HEK293 (cell line): ENCODE data around the gene PRKAG3.

Source experiments
- CTCF ChIA-PET: fragments of 350-600 bp; formaldehyde crosslinking; extraction: SDS; loops from one replicate; lab custom pipeline; 2021; ENCODE audit warnings: antibody characterized with exemption; lab: Yijun Ruan, JAX
- POLR2A ChIA-PET: fragments of 300-600 bp; formaldehyde crosslinking; extraction: SDS; loops from one replicate; lab custom pipeline; 2020; ENCODE audit warnings: antibody characterized with exemption, inconsistent platforms; lab: Yijun Ruan, JAX
- H3K27ac ChIP-seq: fragments of 200-500 bp; sonication (Bioruptor generic); 2 replicates; pipeline ENCODE4 v1.5.1; 2014; ENCODE audit warnings: low read depth, low read length, control low read depth, inconsistent platforms; ENCODE audit errors: extremely low read depth
- H3K36me3 ChIP-seq, 2 experiments: fragments of 200-500 bp in 1 of 2; sonication (Bioruptor generic) in 1 of 2; 1 replicate in 1 of 2; 2 replicates in 1 of 2; pipeline ENCODE4 v1.5.1; 2014 to 2017; ENCODE audit warnings: inconsistent platforms in 2 of 2, low read length in 2 of 2; ENCODE audit not compliant: control insufficient read depth in 2 of 2, insufficient read depth in 1 of 2
- H3K4me1 ChIP-seq: fragments of 200-500 bp; sonication (Bioruptor generic); 2 replicates; pipeline ENCODE4 v1.5.1; 2014; ENCODE audit warnings: mild to moderate bottlenecking, low read length, inconsistent platforms; ENCODE audit not compliant: control insufficient read depth, insufficient read depth
- H3K4me3 ChIP-seq: 2 replicates; pipeline ENCODE4 v1.5.1; 2011; ENCODE audit warnings: low read depth, mild to moderate bottlenecking, control low read depth, low read length, moderate library complexity
- H3K9me3 ChIP-seq: fragments of 200-500 bp; sonication (Bioruptor generic); 2 replicates; pipeline ENCODE4 v1.5.1; 2014; ENCODE audit warnings: low read depth, low read length, inconsistent platforms; ENCODE audit not compliant: control insufficient read depth, insufficient read depth
- PRDM1 ChIP-seq: fragments of 450-650 bp; formaldehyde crosslinking; IDR thresholded peaks from 2 replicates; pipeline ENCODE4; 2016; ENCODE audit warnings: missing biosample characterization, missing genetic modification characterization
- RBAK ChIP-seq: fragments of 450-650 bp; formaldehyde crosslinking; IDR thresholded peaks from 2 replicates; pipeline ENCODE4 v1.5.1; 2016; ENCODE audit warnings: missing biosample characterization, missing genetic modification characterization
- REPIN1 ChIP-seq: fragments of 450-650 bp; formaldehyde crosslinking; IDR thresholded peaks from 2 replicates; pipeline ENCODE4 v1.5.1; 2017; ENCODE audit warnings: missing biosample characterization, missing genetic modification characterization, low read depth
- SALL2 ChIP-seq: fragments of 450-650 bp; formaldehyde crosslinking; IDR thresholded peaks from 2 replicates; pipeline ENCODE4 v1.5.0; 2017; ENCODE audit warnings: missing biosample characterization, mild to moderate bottlenecking, missing genetic modification characterization, borderline replicate concordance
- SP7 ChIP-seq: fragments of 450-650 bp; formaldehyde crosslinking; IDR thresholded peaks from 2 replicates; pipeline ENCODE4 v1.5.1; 2016; ENCODE audit warnings: missing biosample characterization, missing genetic modification characterization
- ZBTB7A ChIP-seq: fragments of 450-650 bp; formaldehyde crosslinking; IDR thresholded peaks from 2 replicates; pipeline ENCODE4 v1.5.1; 2016; ENCODE audit warnings: low read depth, missing biosample characterization, missing genetic modification characterization
- ZBTB8A ChIP-seq: fragments of 450-650 bp; formaldehyde crosslinking; IDR thresholded peaks from 2 replicates; pipeline ENCODE4 v1.5.1; 2016; ENCODE audit warnings: missing biosample characterization, missing genetic modification characterization
- ZEB2 ChIP-seq: fragments of 450-650 bp; formaldehyde crosslinking; IDR thresholded peaks from 2 replicates; pipeline ENCODE4 v1.5.1; 2016; ENCODE audit warnings: missing biosample characterization, missing genetic modification characterization
- ZNF10 ChIP-seq: fragments of 450-650 bp; formaldehyde crosslinking; IDR thresholded peaks from 2 replicates; pipeline ENCODE4 v1.5.1; 2017; ENCODE audit warnings: missing biosample characterization, missing genetic modification characterization
- ZNF19 ChIP-seq: fragments of 450-650 bp; formaldehyde crosslinking; IDR thresholded peaks from 2 replicates; pipeline ENCODE4; 2016; ENCODE audit warnings: missing biosample characterization, missing genetic modification characterization, low read depth
- ZNF214 ChIP-seq: fragments of 450-650 bp; formaldehyde crosslinking; IDR thresholded peaks from 2 replicates; pipeline ENCODE4 v1.5.1; 2017; ENCODE audit warnings: missing biosample characterization, mild to moderate bottlenecking, missing genetic modification characterization, borderline replicate concordance
- ZNF416 ChIP-seq: fragments of 450-650 bp; formaldehyde crosslinking; IDR thresholded peaks from 2 replicates; pipeline ENCODE4 v1.5.1; 2016; ENCODE audit warnings: missing biosample characterization, missing genetic modification characterization
- ZNF48 ChIP-seq: fragments of 450-650 bp; formaldehyde crosslinking; IDR thresholded peaks from 2 replicates; pipeline ENCODE4 v1.5.1; 2016; ENCODE audit warnings: missing biosample characterization, missing genetic modification characterization
- ZNF654 ChIP-seq: fragments of 450-650 bp; formaldehyde crosslinking; IDR thresholded peaks from 2 replicates; pipeline ENCODE4 v1.5.1; 2016; ENCODE audit warnings: low read depth, missing biosample characterization, missing genetic modification characterization
- ZNF660 ChIP-seq: fragments of 450-650 bp; IDR thresholded peaks from 2 replicates; pipeline ENCODE4 v1.5.1; 2018; ENCODE audit warnings: missing biosample characterization, mild to moderate bottlenecking, missing genetic modification characterization
- ZNF707 ChIP-seq: fragments of 450-650 bp; formaldehyde crosslinking; IDR thresholded peaks from 2 replicates; pipeline ENCODE4 v1.5.1; 2016; ENCODE audit warnings: missing biosample characterization, missing genetic modification characterization
- TF ChIP-seq, protein P1 (sequence below): fragments of 450-650 bp; formaldehyde crosslinking; IDR thresholded peaks from 2 replicates; pipeline ENCODE4 v1.5.0; 2017; ENCODE audit warnings: missing biosample characterization, missing genetic modification characterization, borderline replicate concordance
- TF ChIP-seq, protein P2 (sequence below): fragments of 450-650 bp; formaldehyde crosslinking; IDR thresholded peaks from 2 replicates; pipeline ENCODE4 v1.5.1; 2016; ENCODE audit warnings: missing biosample characterization, missing genetic modification characterization
- TF ChIP-seq, protein P3 (sequence below): fragments of 450-650 bp; formaldehyde crosslinking; IDR thresholded peaks from 2 replicates; pipeline ENCODE4 v1.5.1; 2016; ENCODE audit warnings: missing biosample characterization, missing genetic modification characterization
- TF ChIP-seq, protein P4 (sequence below): fragments of 450-650 bp; formaldehyde crosslinking; IDR thresholded peaks from 2 replicates; pipeline ENCODE4 v1.5.1; 2016; ENCODE audit warnings: missing biosample characterization, missing genetic modification characterization
- TF ChIP-seq, protein P5 (sequence below): fragments of 450-650 bp; formaldehyde crosslinking; IDR thresholded peaks from 2 replicates; pipeline ENCODE4 v1.5.1; 2016; ENCODE audit warnings: missing biosample characterization, missing genetic modification characterization
- TF ChIP-seq, protein P6 (sequence below): fragments of 450-650 bp; formaldehyde crosslinking; IDR thresholded peaks from 2 replicates; pipeline ENCODE4 v1.5.1; 2016; ENCODE audit warnings: missing biosample characterization, missing genetic modification characterization
- TF ChIP-seq, protein P7 (sequence below): fragments of 450-650 bp; formaldehyde crosslinking; IDR thresholded peaks from 2 replicates; pipeline ENCODE4 v1.5.1; 2017; ENCODE audit warnings: missing biosample characterization, missing genetic modification characterization
- TF ChIP-seq, protein P8 (sequence below): fragments of 450-650 bp; formaldehyde crosslinking; optimal IDR thresholded peaks from 2 replicates; pipeline ENCODE3; 2016; ENCODE audit warnings: missing biosample characterization, mild to moderate bottlenecking, missing genetic modification characterization

The PRKAG3 gene

DNA sequence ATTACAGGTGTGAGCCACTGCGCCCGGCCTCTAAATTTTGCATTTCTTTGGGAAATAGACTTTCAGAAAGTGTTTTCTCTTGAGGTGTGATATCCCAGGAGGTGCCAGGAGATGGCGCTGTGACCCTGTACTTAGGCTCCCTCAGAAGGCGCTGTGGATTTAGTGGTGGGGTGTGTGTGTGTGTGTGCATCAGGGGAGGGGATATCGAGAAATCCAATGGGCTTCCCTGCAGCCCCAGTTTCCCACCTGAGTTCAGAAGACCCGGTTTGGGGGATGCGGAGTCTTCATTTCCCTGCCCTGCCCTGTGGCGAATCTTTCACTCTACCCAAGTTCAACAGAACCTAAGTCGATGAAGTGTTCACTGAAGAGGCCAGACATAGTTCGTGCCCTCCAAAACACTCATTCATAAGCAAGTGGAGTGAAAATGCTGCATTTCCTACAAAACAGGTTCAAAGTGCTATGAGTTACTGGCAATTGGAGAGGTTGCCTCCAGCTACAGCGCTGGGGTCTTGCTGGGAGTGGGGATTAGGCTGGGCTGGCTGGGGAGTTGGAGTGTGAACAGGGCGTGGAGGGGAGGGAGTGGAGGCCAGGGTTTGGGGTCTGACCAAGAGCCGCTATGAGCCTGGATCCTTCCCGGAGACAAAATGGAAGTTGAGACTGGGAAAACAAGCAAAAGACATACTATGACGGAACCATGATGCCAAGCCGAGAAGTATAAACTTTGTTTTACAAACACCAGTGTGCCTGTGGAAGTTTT, 21.5 kb upstream of the PRKAG3 start:
- H3K4me1 ChIP-seq = peaks cover 18% of the 10 kb centered on the region
- POLR2A ChIA-PET = interaction anchor here (1.0 kb wide), 1 partner anchor 194 kb away, joined by 3 read pairs; the partner anchor contains the start of genes BCS1L and ZNF142
- H3K4me3 ChIP-seq = no peak overlapping the region
- no peak for TF ChIP-seq ZEB2 (tag by site-specific recombination)
- no peak for TF ChIP-seq ZBTB8A (tag by site-specific recombination)
- TF ChIP-seq, protein P1, sequence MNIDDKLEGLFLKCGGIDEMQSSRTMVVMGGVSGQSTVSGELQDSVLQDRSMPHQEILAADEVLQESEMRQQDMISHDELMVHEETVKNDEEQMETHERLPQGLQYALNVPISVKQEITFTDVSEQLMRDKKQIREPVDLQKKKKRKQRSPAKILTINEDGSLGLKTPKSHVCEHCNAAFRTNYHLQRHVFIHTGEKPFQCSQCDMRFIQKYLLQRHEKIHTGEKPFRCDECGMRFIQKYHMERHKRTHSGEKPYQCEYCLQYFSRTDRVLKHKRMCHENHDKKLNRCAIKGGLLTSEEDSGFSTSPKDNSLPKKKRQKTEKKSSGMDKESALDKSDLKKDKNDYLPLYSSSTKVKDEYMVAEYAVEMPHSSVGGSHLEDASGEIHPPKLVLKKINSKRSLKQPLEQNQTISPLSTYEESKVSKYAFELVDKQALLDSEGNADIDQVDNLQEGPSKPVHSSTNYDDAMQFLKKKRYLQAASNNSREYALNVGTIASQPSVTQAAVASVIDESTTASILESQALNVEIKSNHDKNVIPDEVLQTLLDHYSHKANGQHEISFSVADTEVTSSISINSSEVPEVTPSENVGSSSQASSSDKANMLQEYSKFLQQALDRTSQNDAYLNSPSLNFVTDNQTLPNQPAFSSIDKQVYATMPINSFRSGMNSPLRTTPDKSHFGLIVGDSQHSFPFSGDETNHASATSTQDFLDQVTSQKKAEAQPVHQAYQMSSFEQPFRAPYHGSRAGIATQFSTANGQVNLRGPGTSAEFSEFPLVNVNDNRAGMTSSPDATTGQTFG = no peak
- TF ChIP-seq, protein P2, sequence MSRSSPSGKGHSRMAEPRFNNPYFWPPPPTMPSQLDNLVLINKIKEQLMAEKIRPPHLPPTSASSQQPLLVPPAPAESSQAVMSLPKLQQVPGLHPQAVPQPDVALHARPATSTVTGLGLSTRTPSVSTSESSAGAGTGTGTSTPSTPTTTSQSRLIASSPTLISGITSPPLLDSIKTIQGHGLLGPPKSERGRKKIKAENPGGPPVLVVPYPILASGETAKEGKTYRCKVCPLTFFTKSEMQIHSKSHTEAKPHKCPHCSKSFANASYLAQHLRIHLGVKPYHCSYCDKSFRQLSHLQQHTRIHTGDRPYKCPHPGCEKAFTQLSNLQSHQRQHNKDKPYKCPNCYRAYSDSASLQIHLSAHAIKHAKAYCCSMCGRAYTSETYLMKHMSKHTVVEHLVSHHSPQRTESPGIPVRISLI (tag by site-specific recombination) = no peak
- TF ChIP-seq ZBTB7A (tag by site-specific recombination) = no peak
- TF ChIP-seq, protein P3, sequence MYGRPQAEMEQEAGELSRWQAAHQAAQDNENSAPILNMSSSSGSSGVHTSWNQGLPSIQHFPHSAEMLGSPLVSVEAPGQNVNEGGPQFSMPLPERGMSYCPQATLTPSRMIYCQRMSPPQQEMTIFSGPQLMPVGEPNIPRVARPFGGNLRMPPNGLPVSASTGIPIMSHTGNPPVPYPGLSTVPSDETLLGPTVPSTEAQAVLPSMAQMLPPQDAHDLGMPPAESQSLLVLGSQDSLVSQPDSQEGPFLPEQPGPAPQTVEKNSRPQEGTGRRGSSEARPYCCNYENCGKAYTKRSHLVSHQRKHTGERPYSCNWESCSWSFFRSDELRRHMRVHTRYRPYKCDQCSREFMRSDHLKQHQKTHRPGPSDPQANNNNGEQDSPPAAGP = 0 out of 2 replicates have a peak, but pooled peaks have one; percentile 36
- no peak for TF ChIP-seq RBAK (tag by site-specific recombination)
- TF ChIP-seq PRDM1 (tag by site-specific recombination) = 0 out of 2 replicates have a peak, but pooled peaks have one; percentile 30
- no peak for TF ChIP-seq ZNF707 (tag by site-specific recombination)
- no peak for TF ChIP-seq ZNF214
- no peak for TF ChIP-seq SALL2 (tag by site-specific recombination)
- no peak for TF ChIP-seq ZNF48 (tag by site-specific recombination)
- TF ChIP-seq, protein P4, sequence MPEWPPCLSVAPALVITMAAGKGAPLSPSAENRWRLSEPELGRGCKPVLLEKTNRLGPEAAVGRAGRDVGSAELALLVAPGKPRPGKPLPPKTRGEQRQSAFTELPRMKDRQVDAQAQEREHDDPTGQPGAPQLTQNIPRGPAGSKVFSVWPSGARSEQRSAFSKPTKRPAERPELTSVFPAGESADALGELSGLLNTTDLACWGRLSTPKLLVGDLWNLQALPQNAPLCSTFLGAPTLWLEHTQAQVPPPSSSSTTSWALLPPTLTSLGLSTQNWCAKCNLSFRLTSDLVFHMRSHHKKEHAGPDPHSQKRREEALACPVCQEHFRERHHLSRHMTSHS (tag by site-specific recombination) = no peak
- TF ChIP-seq, protein P5, sequence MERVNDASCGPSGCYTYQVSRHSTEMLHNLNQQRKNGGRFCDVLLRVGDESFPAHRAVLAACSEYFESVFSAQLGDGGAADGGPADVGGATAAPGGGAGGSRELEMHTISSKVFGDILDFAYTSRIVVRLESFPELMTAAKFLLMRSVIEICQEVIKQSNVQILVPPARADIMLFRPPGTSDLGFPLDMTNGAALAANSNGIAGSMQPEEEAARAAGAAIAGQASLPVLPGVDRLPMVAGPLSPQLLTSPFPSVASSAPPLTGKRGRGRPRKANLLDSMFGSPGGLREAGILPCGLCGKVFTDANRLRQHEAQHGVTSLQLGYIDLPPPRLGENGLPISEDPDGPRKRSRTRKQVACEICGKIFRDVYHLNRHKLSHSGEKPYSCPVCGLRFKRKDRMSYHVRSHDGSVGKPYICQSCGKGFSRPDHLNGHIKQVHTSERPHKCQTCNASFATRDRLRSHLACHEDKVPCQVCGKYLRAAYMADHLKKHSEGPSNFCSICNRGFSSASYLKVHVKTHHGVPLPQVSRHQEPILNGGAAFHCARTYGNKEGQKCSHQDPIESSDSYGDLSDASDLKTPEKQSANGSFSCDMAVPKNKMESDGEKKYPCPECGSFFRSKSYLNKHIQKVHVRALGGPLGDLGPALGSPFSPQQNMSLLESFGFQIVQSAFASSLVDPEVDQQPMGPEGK (tag by site-specific recombination) = 0 out of 2 replicates have a peak, but pooled peaks have one; percentile 24
- TF ChIP-seq ZNF10 (tag by site-specific recombination) = peak; percentile 84; the same call in 1 of the 2 replicates
- 0 out of 2 replicates have a peak, but pooled peaks have one; percentile 12 for TF ChIP-seq SP7 (tag by site-specific recombination)
- no peak for TF ChIP-seq ZNF19
- TF ChIP-seq ZNF654 = peak; percentile 98
- TF ChIP-seq, protein P6, sequence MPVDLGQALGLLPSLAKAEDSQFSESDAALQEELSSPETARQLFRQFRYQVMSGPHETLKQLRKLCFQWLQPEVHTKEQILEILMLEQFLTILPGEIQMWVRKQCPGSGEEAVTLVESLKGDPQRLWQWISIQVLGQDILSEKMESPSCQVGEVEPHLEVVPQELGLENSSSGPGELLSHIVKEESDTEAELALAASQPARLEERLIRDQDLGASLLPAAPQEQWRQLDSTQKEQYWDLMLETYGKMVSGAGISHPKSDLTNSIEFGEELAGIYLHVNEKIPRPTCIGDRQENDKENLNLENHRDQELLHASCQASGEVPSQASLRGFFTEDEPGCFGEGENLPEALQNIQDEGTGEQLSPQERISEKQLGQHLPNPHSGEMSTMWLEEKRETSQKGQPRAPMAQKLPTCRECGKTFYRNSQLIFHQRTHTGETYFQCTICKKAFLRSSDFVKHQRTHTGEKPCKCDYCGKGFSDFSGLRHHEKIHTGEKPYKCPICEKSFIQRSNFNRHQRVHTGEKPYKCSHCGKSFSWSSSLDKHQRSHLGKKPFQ (tag by site-specific recombination) = peak; percentile 37; the same call in 1 of the 2 replicates
- TF ChIP-seq, protein P7, sequence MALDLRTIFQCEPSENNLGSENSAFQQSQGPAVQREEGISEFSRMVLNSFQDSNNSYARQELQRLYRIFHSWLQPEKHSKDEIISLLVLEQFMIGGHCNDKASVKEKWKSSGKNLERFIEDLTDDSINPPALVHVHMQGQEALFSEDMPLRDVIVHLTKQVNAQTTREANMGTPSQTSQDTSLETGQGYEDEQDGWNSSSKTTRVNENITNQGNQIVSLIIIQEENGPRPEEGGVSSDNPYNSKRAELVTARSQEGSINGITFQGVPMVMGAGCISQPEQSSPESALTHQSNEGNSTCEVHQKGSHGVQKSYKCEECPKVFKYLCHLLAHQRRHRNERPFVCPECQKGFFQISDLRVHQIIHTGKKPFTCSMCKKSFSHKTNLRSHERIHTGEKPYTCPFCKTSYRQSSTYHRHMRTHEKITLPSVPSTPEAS (tag by site-specific recombination) = peak; percentile 84
- peak; percentile 39; the same call in 1 of the 2 replicates for TF ChIP-seq ZNF660 (tag by site-specific recombination)
- TF ChIP-seq REPIN1 (tag by site-specific recombination) = no peak
- TF ChIP-seq ZNF416 (tag by site-specific recombination) = no peak
- TF ChIP-seq, protein P8, sequence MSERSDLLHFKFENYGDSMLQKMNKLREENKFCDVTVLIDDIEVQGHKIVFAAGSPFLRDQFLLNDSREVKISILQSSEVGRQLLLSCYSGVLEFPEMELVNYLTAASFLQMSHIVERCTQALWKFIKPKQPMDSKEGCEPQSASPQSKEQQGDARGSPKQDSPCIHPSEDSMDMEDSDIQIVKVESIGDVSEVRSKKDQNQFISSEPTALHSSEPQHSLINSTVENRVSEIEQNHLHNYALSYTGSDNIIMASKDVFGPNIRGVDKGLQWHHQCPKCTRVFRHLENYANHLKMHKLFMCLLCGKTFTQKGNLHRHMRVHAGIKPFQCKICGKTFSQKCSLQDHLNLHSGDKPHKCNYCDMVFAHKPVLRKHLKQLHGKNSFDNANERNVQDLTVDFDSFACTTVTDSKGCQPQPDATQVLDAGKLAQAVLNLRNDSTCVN = no peak

More for the DNA sequence above, 21.5 kb upstream of the PRKAG3 start:
- CTCF ChIA-PET = interaction anchor here (0.6 to 10.1 kb wide), 33 partner anchors 11 to 586 kb away, joined by 3 to 115 read pairs (median 3); no protein-coding TSS in a partner anchor
- H3K27ac ChIP-seq = no peak overlapping the region
- no peaks in the 10 kb centered on the region for H3K36me3 ChIP-seq
- H3K9me3 ChIP-seq = no peaks in the 10 kb centered on the region
